ENCODE data around the gene MED22.
A peak's percentile ranks its signal among the peaks of the same experiment; 100 is the strongest.
"Not testable (repeated sequence)": the region's sequence is repeated elsewhere in the genome, so short reads cannot be mapped to it uniquely, and the experiment has no call there.

Gene MED22

GRCh38 chr9:133334888-133335287 lies 13.0 kb downstream of the MED22 start:
- not testable (repeated sequence) for H2BK120ac ChIP-seq (ENCODE audit: low read depth, low read length); H3K27me3 ChIP-seq (ENCODE audit: insufficient read depth, low read length, poor library complexity); DNase-seq; H4K5ac ChIP-seq (ENCODE audit: low read length); H2BK15ac ChIP-seq (replicated peaks; ENCODE audit: low read depth); H2BK5ac ChIP-seq (ENCODE audit: low read length); H3K27ac ChIP-seq (ENCODE audit: low read depth, low read length); H4K8ac ChIP-seq (ENCODE audit: low read depth, low read length); H3K18ac ChIP-seq (ENCODE audit: low read length); H3K23ac ChIP-seq (ENCODE audit: low read length); H3K4me1 ChIP-seq (ENCODE audit: control insufficient read depth, low read depth, low read length); H2AK5ac ChIP-seq (ENCODE audit: low read length); H3K4me3 ChIP-seq (ENCODE audit: low read length); H3K4ac ChIP-seq (ENCODE audit: low read depth, low read length)
- Histone ChIP-seq H3K36me3 (ENCODE audit: control insufficient read depth, insufficient read depth, low read length) (peaks cover 11% of the 10 kb centered on the region), H3K9ac (ENCODE audit: low read length) (peak overlapping the region; percentile 96), H3K4me2 (ENCODE audit: low read length) (peak overlapping the region; percentile 5), H3K56ac (ENCODE audit: low read length) (peak overlapping the region; percentile 59), H3K79me2 (ENCODE audit: control insufficient read depth, insufficient read depth, low read length) (peaks cover 14% of the 10 kb centered on the region), H3K79me1 (ENCODE audit: low read length) (peaks cover 10% of the 10 kb centered on the region)
- WGBS (ENCODE audit: extremely low coverage, insufficient coverage, low lambda C conversion rate), result no CpG with 5 or more reads among the region's 11 CpGs

DNA sequence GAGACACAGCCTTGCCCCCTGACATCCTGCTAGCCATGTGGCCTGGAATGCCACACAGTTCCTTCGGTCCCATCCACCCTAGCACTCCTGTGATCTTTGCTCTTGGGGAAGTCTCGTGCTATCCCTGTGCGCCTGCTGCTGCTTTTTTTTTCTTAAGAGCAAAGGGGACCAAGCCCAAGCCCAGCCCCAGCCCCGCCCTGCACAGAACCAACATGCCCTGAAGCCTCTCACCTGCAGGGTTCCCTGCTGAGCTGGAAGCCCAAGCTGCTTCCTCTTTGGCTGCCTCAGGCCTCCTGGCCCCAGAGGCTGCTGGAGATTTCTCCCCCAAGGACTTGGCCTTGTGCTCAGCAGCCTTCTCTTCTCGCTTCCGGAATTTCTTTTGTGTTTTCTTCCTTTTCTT lies 13.8 kb downstream of the MED22 start:
- Histone ChIP-seq H3K4ac (ENCODE audit: low read depth, low read length) (no peak overlapping the region), H3K36me3 (ENCODE audit: control insufficient read depth, insufficient read depth, low read length) (peaks cover 9% of the 10 kb centered on the region), H3K23ac (ENCODE audit: low read length) (no peak overlapping the region), H4K8ac (ENCODE audit: low read depth, low read length) (no peak overlapping the region), H2BK15ac (replicated peaks; ENCODE audit: low read depth) (no peak overlapping the region), H3K79me2 (ENCODE audit: control insufficient read depth, insufficient read depth, low read length) (peaks cover 14% of the 10 kb centered on the region), H2AK5ac (ENCODE audit: low read length) (no peak overlapping the region), H3K79me1 (ENCODE audit: low read length) (peaks cover 10% of the 10 kb centered on the region), H3K4me3 (ENCODE audit: low read length) (no peak overlapping the region), H3K27me3 (ENCODE audit: insufficient read depth, low read length, poor library complexity) (no peaks in the 10 kb centered on the region), H3K27ac (ENCODE audit: low read depth, low read length) (no peak overlapping the region), H3K9ac (ENCODE audit: low read length) (peak overlapping the region; percentile 96), H3K18ac (ENCODE audit: low read length) (no peak overlapping the region), H3K56ac (ENCODE audit: low read length) (peak overlapping the region; percentile 29), H3K4me1 (ENCODE audit: control insufficient read depth, low read depth, low read length) (peaks cover 5% of the 10 kb centered on the region), H2BK5ac (ENCODE audit: low read length) (no peak overlapping the region), H3K4me2 (ENCODE audit: low read length) (no peak overlapping the region), H4K5ac (ENCODE audit: low read length) (no peak overlapping the region), H2BK120ac (ENCODE audit: low read depth, low read length) (no peak overlapping the region)
- DNase-seq, result peak; percentile 65
- WGBS (ENCODE audit: extremely low coverage, insufficient coverage, low lambda C conversion rate), result no CpG with 5 or more reads among the region's 6 CpGs

- Histone ChIP-seq H3K4ac (ENCODE audit: low read depth, low read length) (no peak overlapping the region), H4K8ac (ENCODE audit: low read depth, low read length) (no peak overlapping the region), H3K4me2 (ENCODE audit: low read length) (no peak overlapping the region), H3K27me3 (ENCODE audit: insufficient read depth, low read length, poor library complexity) (no peaks in the 10 kb centered on the region), H2BK5ac (ENCODE audit: low read length) (no peak overlapping the region), H2AK5ac (ENCODE audit: low read length) (no peak overlapping the region), H3K36me3 (ENCODE audit: control insufficient read depth, insufficient read depth, low read length) (peaks cover 9% of the 10 kb centered on the region), H3K23ac (ENCODE audit: low read length) (no peak overlapping the region), H3K18ac (ENCODE audit: low read length) (no peak overlapping the region), H2BK15ac (replicated peaks; ENCODE audit: low read depth) (no peak overlapping the region), H3K4me3 (ENCODE audit: low read length) (no peak overlapping the region), H2BK120ac (ENCODE audit: low read depth, low read length) (no peak overlapping the region), H3K4me1 (ENCODE audit: control insufficient read depth, low read depth, low read length) (peaks cover 5% of the 10 kb centered on the region), H3K9ac (ENCODE audit: low read length) (no peak overlapping the region), H4K5ac (ENCODE audit: low read length) (no peak overlapping the region), H3K27ac (ENCODE audit: low read depth, low read length) (no peak overlapping the region), H3K56ac (ENCODE audit: low read length) (peak overlapping the region; percentile 15), H3K79me2 (ENCODE audit: control insufficient read depth, insufficient read depth, low read length) (peaks cover 14% of the 10 kb centered on the region), H3K79me1 (ENCODE audit: low read length) (peaks cover 10% of the 10 kb centered on the region)
- no peak for DNase-seq
- no CpG with 5 or more reads among the region's 10 CpGs for WGBS (ENCODE audit: extremely low coverage, insufficient coverage, low lambda C conversion rate)
Observed at GRCh38 chr9:133333566-133333965, 14.4 kb downstream of the MED22 start.

- Histone ChIP-seq H3K4me1 (ENCODE audit: control insufficient read depth, low read depth, low read length) (peaks cover 5% of the 10 kb centered on the region), H3K36me3 (ENCODE audit: control insufficient read depth, insufficient read depth, low read length) (peaks cover 9% of the 10 kb centered on the region), H3K79me2 (ENCODE audit: control insufficient read depth, insufficient read depth, low read length) (peaks cover 14% of the 10 kb centered on the region), H3K4me2 (ENCODE audit: low read length) (no peak overlapping the region), H3K27ac (ENCODE audit: low read depth, low read length) (no peak overlapping the region), H3K4ac (ENCODE audit: low read depth, low read length) (no peak overlapping the region), H4K8ac (ENCODE audit: low read depth, low read length) (no peak overlapping the region), H4K5ac (ENCODE audit: low read length) (no peak overlapping the region), H3K79me1 (ENCODE audit: low read length) (peaks cover 10% of the 10 kb centered on the region), H3K56ac (ENCODE audit: low read length) (no peak overlapping the region), H3K18ac (ENCODE audit: low read length) (no peak overlapping the region), H2AK5ac (ENCODE audit: low read length) (no peak overlapping the region), H2BK15ac (replicated peaks; ENCODE audit: low read depth) (no peak overlapping the region), H3K4me3 (ENCODE audit: low read length) (no peak overlapping the region), H2BK120ac (ENCODE audit: low read depth, low read length) (no peak overlapping the region), H3K9ac (ENCODE audit: low read length) (no peak overlapping the region), H3K23ac (ENCODE audit: low read length) (no peak overlapping the region), H3K27me3 (ENCODE audit: insufficient read depth, low read length, poor library complexity) (no peaks in the 10 kb centered on the region), H2BK5ac (ENCODE audit: low read length) (no peak overlapping the region)
- no CpG with 5 or more reads among the region's 11 CpGs for WGBS (ENCODE audit: extremely low coverage, insufficient coverage, low lambda C conversion rate)
- no peak for DNase-seq
Observed at GRCh38 chr9:133333011-133333410, 14.9 kb downstream of the MED22 start.

GRCh38 chr9:133332381-133332730 lies 15.6 kb downstream of the MED22 start:
- Histone ChIP-seq H4K8ac (ENCODE audit: low read depth, low read length) (no peak overlapping the region), H3K27me3 (ENCODE audit: insufficient read depth, low read length, poor library complexity) (no peaks in the 10 kb centered on the region), H3K36me3 (ENCODE audit: control insufficient read depth, insufficient read depth, low read length) (peaks cover 9% of the 10 kb centered on the region), H3K18ac (ENCODE audit: low read length) (no peak overlapping the region), H3K79me2 (ENCODE audit: control insufficient read depth, insufficient read depth, low read length) (peaks cover 14% of the 10 kb centered on the region), H2BK120ac (ENCODE audit: low read depth, low read length) (no peak overlapping the region), H3K79me1 (ENCODE audit: low read length) (peaks cover 10% of the 10 kb centered on the region), H3K27ac (ENCODE audit: low read depth, low read length) (no peak overlapping the region), H3K4ac (ENCODE audit: low read depth, low read length) (no peak overlapping the region), H4K5ac (ENCODE audit: low read length) (no peak overlapping the region), H3K4me3 (ENCODE audit: low read length) (no peak overlapping the region), H3K23ac (ENCODE audit: low read length) (no peak overlapping the region), H3K4me2 (ENCODE audit: low read length) (no peak overlapping the region), H2BK15ac (replicated peaks; ENCODE audit: low read depth) (no peak overlapping the region), H3K9ac (ENCODE audit: low read length) (no peak overlapping the region), H2BK5ac (ENCODE audit: low read length) (no peak overlapping the region), H3K56ac (ENCODE audit: low read length) (no peak overlapping the region), H2AK5ac (ENCODE audit: low read length) (no peak overlapping the region), H3K4me1 (ENCODE audit: control insufficient read depth, low read depth, low read length) (peaks cover 5% of the 10 kb centered on the region)
- no CpG with 5 or more reads among the region's 20 CpGs for WGBS (ENCODE audit: extremely low coverage, insufficient coverage, low lambda C conversion rate)
- DNase-seq, result no peak

- Histone ChIP-seq H3K56ac (ENCODE audit: low read length) (no peak overlapping the region), H4K8ac (ENCODE audit: low read depth, low read length) (no peak overlapping the region), H2BK120ac (ENCODE audit: low read depth, low read length) (no peak overlapping the region), H3K36me3 (ENCODE audit: control insufficient read depth, insufficient read depth, low read length) (peaks cover 9% of the 10 kb centered on the region), H2AK5ac (ENCODE audit: low read length) (no peak overlapping the region), H3K18ac (ENCODE audit: low read length) (no peak overlapping the region), H3K27me3 (ENCODE audit: insufficient read depth, low read length, poor library complexity) (no peaks in the 10 kb centered on the region), H3K4me2 (ENCODE audit: low read length) (no peak overlapping the region), H3K9ac (ENCODE audit: low read length) (no peak overlapping the region), H2BK15ac (replicated peaks; ENCODE audit: low read depth) (no peak overlapping the region), H3K79me2 (ENCODE audit: control insufficient read depth, insufficient read depth, low read length) (peaks cover 14% of the 10 kb centered on the region), H3K4me3 (ENCODE audit: low read length) (no peak overlapping the region), H3K4me1 (ENCODE audit: control insufficient read depth, low read depth, low read length) (peaks cover 5% of the 10 kb centered on the region), H4K5ac (ENCODE audit: low read length) (no peak overlapping the region), H3K79me1 (ENCODE audit: low read length) (peaks cover 10% of the 10 kb centered on the region), H3K23ac (ENCODE audit: low read length) (no peak overlapping the region), H3K4ac (ENCODE audit: low read depth, low read length) (no peak overlapping the region), H3K27ac (ENCODE audit: low read depth, low read length) (no peak overlapping the region), H2BK5ac (ENCODE audit: low read length) (no peak overlapping the region)
- whole genome bisulfite sequencing (ENCODE audit: extremely low coverage, insufficient coverage, low lambda C conversion rate), result no CpG with 5 or more reads among the region's 57 CpGs
- DNase-seq, result no peak
Observed at GRCh38 chr9:133331641-133332380, 16.1 kb downstream of the MED22 start.
